T-cell (primary cell): ENCODE results near the gene STON2. TPM values are rescaled to one million over a fixed set of nuclear protein-coding genes. Genes with fewer than 3 reads are reported as not detected.

Experiments used
- ATAC-seq, 4 experiments: fragments of 200-7000 bp in 3 of 4; fragments of 150-1000 bp in 1 of 4; cut with Tn5 transposase; replicated peaks in 1 of 4; 1 replicate in 3 of 4; 2 replicates in 1 of 4; pipeline ENCODE4 v1.10.0; 2021; ENCODE audit warnings: moderate library complexity in 3 of 4, mild to moderate bottlenecking in 2 of 4, moderate number of reproducible peaks in 1 of 4
- CTCF ChIA-PET, 2 donors: fragments of 300-600 bp; sonication (Branson Sonifier 250); formaldehyde crosslinking; loops; one replicate each; lab custom pipeline; 2022; ENCODE audit warnings: antibody characterized with exemption in 2 of 2; lab: Charles Lee
- POLR2A ChIA-PET, 2 donors: fragments of 300-600 bp; sonication (Branson Sonifier 250); formaldehyde crosslinking; loops; one replicate each; lab custom pipeline; 2022; ENCODE audit warnings: antibody characterized with exemption in 2 of 2; lab: Charles Lee
- DNase-seq, 35 experiments: peaks; one replicate each; pipeline versions ENCODE4 v3.0.0 to v3.0.0-alpha.2; 2013 to 2023
- H3K27ac ChIP-seq: one replicate; pipeline ENCODE4 v1.5.1; 2013; ENCODE audit warnings: low read length
- H3K27me3 ChIP-seq, 2 experiments: replicated peaks in 1 of 2; 1 replicate in 1 of 2; 2 replicates in 1 of 2; pipeline versions ENCODE4 v1.6.1 to v1.7.0; 2013; ENCODE audit warnings: low read length in 1 of 2, mixed read lengths in 1 of 2; ENCODE audit not compliant: control insufficient read depth in 2 of 2, insufficient read depth in 2 of 2; ENCODE audit errors: extremely low read depth in 1 of 2
- H3K36me3 ChIP-seq, 2 donors: 1 replicate in 1 of 2; 2 replicates in 1 of 2; pipeline versions ENCODE4 v1.6.1 to v1.7.0; 2013; ENCODE audit warnings: low read length in 1 of 2; ENCODE audit not compliant: control insufficient read depth in 2 of 2, insufficient read depth in 1 of 2; ENCODE audit errors: extremely low read depth in 1 of 2
- H3K4me1 ChIP-seq, 2 experiments: 1 replicate in 1 of 2; 2 replicates in 1 of 2; pipeline versions ENCODE4 v1.6.1 to v1.7.0; 2013; ENCODE audit warnings: low read length in 2 of 2, mixed read lengths in 1 of 2; ENCODE audit not compliant: insufficient read depth in 2 of 2, control insufficient read depth in 1 of 2; ENCODE audit errors: extremely low read depth in 1 of 2
- H3K4me3 ChIP-seq, 2 donors: 1 replicate in 1 of 2; 2 replicates in 1 of 2; pipeline versions ENCODE4 v1.5.1 to v1.7.0; 2013; ENCODE audit warnings: mild to moderate bottlenecking in 2 of 2, low read length in 1 of 2, moderate library complexity in 1 of 2; ENCODE audit not compliant: control insufficient read depth in 1 of 2; ENCODE audit errors: extremely low read depth in 1 of 2
- H3K9me3 ChIP-seq: 2 replicates; pipeline ENCODE4 v1.7.0; 2013
- H3K27ac Mint-ChIP-seq, 2 donors: one replicate each; pipeline ENCODE4 v1.8.0; 2020 to 2021; ENCODE audit warnings: mild to moderate bottlenecking in 2 of 2, mixed read lengths in 2 of 2
- H3K27me3 Mint-ChIP-seq, 2 donors: one replicate each; pipeline ENCODE4 v1.8.0; 2021 to 2022; ENCODE audit warnings: mixed read lengths in 2 of 2
- H3K36me3 Mint-ChIP-seq: one replicate; pipeline ENCODE4 v1.8.0; 2021; ENCODE audit warnings: mixed read lengths
- H3K4me1 Mint-ChIP-seq, 3 donors: one replicate each; pipeline ENCODE4 v1.8.0; 2020 to 2022; ENCODE audit warnings: mixed read lengths in 3 of 3, mild to moderate bottlenecking in 1 of 3
- H3K4me3 Mint-ChIP-seq, 3 donors: one replicate each; pipeline ENCODE4 v1.8.0; 2020 to 2022; ENCODE audit warnings: mild to moderate bottlenecking in 3 of 3, mixed read lengths in 3 of 3, moderate library complexity in 3 of 3
- H3K9me3 Mint-ChIP-seq, 3 donors: one replicate each; pipeline ENCODE4 v1.8.0; 2020 to 2022; ENCODE audit warnings: mixed read lengths in 3 of 3
- WGBS: methylation state at CpG from one replicate; pipeline ENCODE4 v1.1.5; 2013; ENCODE audit warnings: missing lambda C conversion rate; ENCODE audit not compliant: insufficient coverage; 5-methylcytosine and 5-hydroxymethylcytosine counted together
- total RNA-seq, 35 experiments: library from RNA in 6 of 35; stranded (reverse) in 6 of 35; fragments of 120-200 nt in 1 of 35; gene quantifications; one replicate each; pipeline versions ENCODE4 v1.2.1 to v1.2.4 and lab custom pipeline; 2013 to 2026

The STON2 gene
- total RNA-seq, 5 donors from 2014 or later (not counting 1 experiment from before 2014, with no cell fraction given), result 0.22 to 1.8 (median 0.40) TPM

DNA sequence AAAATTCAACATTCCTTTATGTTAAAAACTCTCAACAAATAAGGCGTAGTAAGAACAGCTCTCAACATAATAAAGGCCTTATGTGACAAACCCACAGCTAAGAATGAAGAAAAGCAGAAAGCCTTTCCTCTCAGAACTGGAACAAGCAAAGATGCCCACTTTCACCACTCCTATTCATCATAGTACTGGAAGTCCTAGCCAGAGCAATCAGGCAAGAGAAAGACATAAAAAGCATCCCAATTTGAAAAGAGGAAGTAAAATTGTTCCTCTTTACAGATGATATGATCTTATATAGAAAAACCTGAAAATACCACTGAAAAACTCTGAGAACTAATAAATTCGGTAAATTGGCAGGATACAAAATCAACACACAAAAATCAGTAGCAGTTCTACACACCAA is 52.1 kb downstream of the STON2 start:
- WGBS, result no CpG with 5 or more reads among the region's 2 CpGs

GRCh38 chr14:81345781-81346180 is 54.3 kb downstream of the STON2 start:
- Histone ChIP-seq H3K36me3 (no peaks in the 10 kb centered on the region), H3K9me3 (no peaks in the 10 kb centered on the region), H3K4me3 (no peak overlapping the region), H3K27me3 (peaks cover 0 to 7% of the 10 kb centered on the region in 2 experiments), H3K4me1 (no peaks in the 10 kb centered on the region), H3K27ac (no peak overlapping the region)
- Mint-ChIP-seq H3K27me3 (peaks cover 15 to 23% of the 10 kb centered on the region in 2 donors), H3K27ac (no peak overlapping the region), H3K4me3 (no peak overlapping the region), H3K4me1 (no peaks in the 10 kb centered on the region), H3K36me3 (no peaks in the 10 kb centered on the region), H3K9me3 (no peaks in the 10 kb centered on the region)
- CTCF ChIA-PET, result no interaction called here
- DNase-seq (no peak), ATAC-seq (no peak)
- no CpG with 5 or more reads among the region's 2 CpGs for WGBS
- POLR2A ChIA-PET, result no interaction called here

More for the DNA sequence above, 52.1 kb downstream of the STON2 start:
- ATAC-seq (no peak), DNase-seq (no peak)
- ChIA-PET POLR2A (interaction anchor here in 1 of 2 donors (0.6 kb wide), 1 partner anchor 125 kb away, joined by 10 read pairs; no protein-coding TSS in a partner anchor), CTCF (interaction anchor here in 1 of 2 donors (0.7 kb wide), 1 partner anchor 57 kb away, joined by 3 read pairs; no protein-coding TSS in a partner anchor)
- Histone ChIP-seq H3K9me3 (no peaks in the 10 kb centered on the region), H3K4me1 (no peaks in the 10 kb centered on the region), H3K4me3 (no peak overlapping the region), H3K27ac (no peak overlapping the region), H3K27me3 (no peaks in the 10 kb centered on the region), H3K36me3 (no peaks in the 10 kb centered on the region)
- peaks cover 15% of the 10 kb centered on the region in 2 donors for H3K27me3 Mint-ChIP-seq
- H3K36me3 Mint-ChIP-seq, result no peaks in the 10 kb centered on the region
- no peaks in the 10 kb centered on the region for H3K4me1 Mint-ChIP-seq
- H3K27ac Mint-ChIP-seq, result no peak overlapping the region
- H3K9me3 Mint-ChIP-seq, result peaks cover 0 to under 1% (median 0%) of the 10 kb centered on the region in 3 donors
- no peak overlapping the region for H3K4me3 Mint-ChIP-seq

- H3K4me1 ChIP-seq, result no peaks in the 10 kb centered on the region
- H3K4me3 ChIP-seq, result no peak overlapping the region
- H3K36me3 ChIP-seq, result no peaks in the 10 kb centered on the region
- DNase-seq (no peak), ATAC-seq (no peak)
- WGBS, result no CpG with 5 or more reads among the region's 3 CpGs
- no peaks in the 10 kb centered on the region for H3K4me1 Mint-ChIP-seq
- ChIA-PET CTCF (no interaction called here), POLR2A (no interaction called here)
- H3K4me3 Mint-ChIP-seq, result no peak overlapping the region
- no peaks in the 10 kb centered on the region for H3K9me3 ChIP-seq
- H3K9me3 Mint-ChIP-seq, result no peaks in the 10 kb centered on the region
- no peak overlapping the region for H3K27ac ChIP-seq
- no peaks in the 10 kb centered on the region for H3K36me3 Mint-ChIP-seq
- no peak overlapping the region for H3K27ac Mint-ChIP-seq
- peaks cover 0 to 7% of the 10 kb centered on the region in 2 experiments for H3K27me3 ChIP-seq
- peaks cover 15 to 23% of the 10 kb centered on the region in 2 donors for H3K27me3 Mint-ChIP-seq
Measured at GRCh38 chr14:81344481-81345160, 55.5 kb downstream of the STON2 start.

DNA sequence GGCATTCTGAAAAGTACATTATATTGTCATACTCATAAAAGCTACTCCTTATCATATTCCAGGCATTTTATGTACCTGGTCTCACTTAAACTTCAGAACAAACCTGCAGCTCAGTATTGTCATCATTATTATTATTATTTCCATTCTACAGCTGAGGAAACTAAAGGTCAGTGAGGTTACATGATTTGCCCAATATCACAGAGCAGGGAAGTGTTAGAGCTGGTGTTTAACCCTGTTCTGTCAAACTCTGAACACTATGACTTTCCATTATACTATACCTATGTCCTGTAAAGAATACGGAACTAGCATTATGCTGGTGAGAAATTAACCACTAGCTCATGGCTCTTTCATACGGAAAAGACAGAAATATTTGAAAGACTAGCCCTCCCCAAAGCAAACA is 56.4 kb downstream of the STON2 start:
- Mint-ChIP-seq H3K4me1 (no peaks in the 10 kb centered on the region), H3K27me3 (peaks cover 17 to 25% of the 10 kb centered on the region in 2 donors), H3K27ac (no peak overlapping the region), H3K36me3 (no peaks in the 10 kb centered on the region), H3K4me3 (no peak overlapping the region), H3K9me3 (no peaks in the 10 kb centered on the region)
- ChIA-PET CTCF (interaction anchor here in 1 of 2 donors (0.6 kb wide), 1 partner anchor 96 kb away, joined by 7 read pairs; no protein-coding TSS in a partner anchor), POLR2A (no interaction called here)
- Histone ChIP-seq H3K4me3 (no peak overlapping the region), H3K27me3 (peaks cover 0 to 9% of the 10 kb centered on the region in 2 experiments), H3K9me3 (no peaks in the 10 kb centered on the region), H3K36me3 (no peaks in the 10 kb centered on the region), H3K27ac (no peak overlapping the region), H3K4me1 (no peaks in the 10 kb centered on the region)
- ATAC-seq (no peak), DNase-seq (no peak)
- whole genome bisulfite sequencing, result 100% methylated on average over 1 of the region's 2 CpGs

- Histone ChIP-seq H3K4me1 (no peaks in the 10 kb centered on the region), H3K4me3 (no peak overlapping the region), H3K27ac (no peak overlapping the region), H3K27me3 (peaks cover 0 to 9% of the 10 kb centered on the region in 2 experiments), H3K9me3 (no peaks in the 10 kb centered on the region), H3K36me3 (no peaks in the 10 kb centered on the region)
- Mint-ChIP-seq H3K27me3 (peaks cover 21 to 27% of the 10 kb centered on the region in 2 donors), H3K36me3 (no peaks in the 10 kb centered on the region), H3K9me3 (no peaks in the 10 kb centered on the region), H3K4me1 (no peaks in the 10 kb centered on the region), H3K27ac (no peak overlapping the region), H3K4me3 (no peak overlapping the region)
- DNase-seq (no peak), ATAC-seq (no peak)
- ChIA-PET POLR2A (interaction anchor here in 1 of 2 donors (0.6 kb wide), 1 partner anchor 20 kb away, joined by 3 read pairs; no protein-coding TSS in a partner anchor), CTCF (interaction anchor here in 1 of 2 donors (0.6 kb wide), 1 partner anchor 95 kb away, joined by 7 read pairs; no protein-coding TSS in a partner anchor)
- WGBS, result 100% methylated on average over 1 of the region's 5 CpGs
Measured at GRCh38 chr14:81342850-81343580, 57.1 kb downstream of the STON2 start.

DNA sequence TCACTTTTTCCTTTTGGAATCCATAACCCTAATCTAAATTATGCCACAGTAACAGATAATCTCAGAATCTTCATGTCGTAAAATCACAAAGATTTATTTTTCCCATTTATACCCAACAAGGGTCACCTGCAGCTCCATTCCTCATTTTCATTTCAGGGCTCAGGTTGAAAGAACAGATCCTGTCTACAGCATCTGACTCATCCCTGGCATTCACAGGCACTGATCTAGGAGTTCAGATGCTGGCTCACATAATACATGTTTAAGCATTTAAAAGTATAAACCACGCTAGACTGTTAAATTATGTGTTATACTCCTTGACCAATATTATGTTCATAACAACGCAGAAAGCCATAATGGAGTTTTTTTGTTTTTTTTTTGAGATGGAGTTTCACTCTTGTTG is 58.3 kb downstream of the STON2 start:
- H3K27ac ChIP-seq, result no peak overlapping the region
- CTCF ChIA-PET, result no interaction called here

More for the DNA sequence above, 58.3 kb downstream of the STON2 start:
- H3K4me3 Mint-ChIP-seq, result no peak overlapping the region
- peaks cover 0 to 9% of the 10 kb centered on the region in 2 experiments for H3K27me3 ChIP-seq
- H3K4me1 Mint-ChIP-seq, result no peaks in the 10 kb centered on the region
- peaks cover 24 to 26% of the 10 kb centered on the region in 2 donors for H3K27me3 Mint-ChIP-seq
- H3K9me3 Mint-ChIP-seq, result no peaks in the 10 kb centered on the region
- no peaks in the 10 kb centered on the region for H3K4me1 ChIP-seq
- no peaks in the 10 kb centered on the region for H3K36me3 ChIP-seq
- H3K4me3 ChIP-seq, result no peak overlapping the region
- no peaks in the 10 kb centered on the region for H3K36me3 Mint-ChIP-seq
- POLR2A ChIA-PET, result no interaction called here
- DNase-seq (no peak), ATAC-seq (no peak)
- H3K27ac Mint-ChIP-seq, result no peak overlapping the region
- no peaks in the 10 kb centered on the region for H3K9me3 ChIP-seq
- 100% methylated on average over 2 of the region's 3 CpGs for WGBS
